ENCODE data around the gene KIF12. TPM values are rescaled to one million over a fixed set of nuclear protein-coding genes. Genes with fewer than 3 reads are reported as not detected.

Gene KIF12
- total RNA-seq, 2 experiments from 2014 or later, result not detected

DNA sequence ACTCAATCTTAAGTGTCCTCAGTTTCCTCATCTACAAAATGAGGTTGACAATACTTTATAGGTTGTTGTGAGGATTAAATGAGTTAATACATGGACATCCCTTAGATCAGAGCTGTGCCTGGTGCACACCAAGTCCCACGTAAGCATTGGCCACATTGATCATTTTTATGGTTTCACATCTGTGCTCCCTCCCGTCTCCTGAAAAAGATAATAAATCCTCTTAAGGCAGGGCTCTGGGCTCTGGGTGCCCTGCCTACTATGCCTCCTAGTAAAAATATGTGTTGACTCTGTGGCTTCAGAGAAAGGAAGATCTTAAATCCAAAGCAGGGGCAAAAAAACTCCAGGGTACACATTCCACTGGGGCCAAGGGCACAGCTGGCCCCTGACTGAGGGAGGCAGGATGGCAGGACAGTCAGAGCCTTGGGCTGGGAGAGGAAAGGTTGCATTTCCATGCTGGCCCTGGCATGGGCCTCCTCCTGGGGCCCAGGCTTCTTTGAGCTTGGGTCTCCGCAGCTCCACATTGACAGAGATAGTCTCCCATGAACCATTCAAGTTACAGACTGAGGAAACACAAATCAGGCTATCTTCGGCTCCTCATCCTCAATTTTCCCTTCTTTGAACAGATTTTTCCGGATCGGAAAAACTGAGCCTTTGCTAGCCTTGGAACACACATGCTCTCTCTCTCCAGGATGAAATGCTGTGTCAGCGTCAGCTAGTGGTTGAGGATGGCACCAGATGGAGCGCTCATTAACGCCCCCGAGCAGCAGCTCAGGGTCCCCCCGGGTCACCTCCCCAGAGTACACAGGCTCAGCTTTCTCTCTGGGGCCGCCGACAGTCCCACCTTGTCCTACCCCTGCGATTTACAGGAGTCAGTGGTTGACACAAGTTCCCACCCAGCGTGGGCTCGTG is 22.4 kb upstream of the KIF12 start:
- POLR2A ChIA-PET, result no interaction called here

GRCh38 chr9:114120192-114121014 is 21.3 kb upstream of the KIF12 start:
- no peak overlapping the region for H3K4me3 ChIP-seq (ENCODE audit: low read length)
- ATAC-seq (ENCODE audit: poor library complexity) (no peak), DNase-seq (no peak)
- Mint-ChIP-seq H3K4me3 (no peak overlapping the region), H3K4me1 (ENCODE audit: low read depth) (no peaks in the 10 kb centered on the region), H3K36me3 (ENCODE audit: low read depth) (no peaks in the 10 kb centered on the region), H3K27me3 (peaks cover 26% of the 10 kb centered on the region), H3K9me3 (no peaks in the 10 kb centered on the region), H3K27ac (no peak overlapping the region)
- TF ChIP-seq CTCF (IDR thresholded peaks at IDR 0.05), result no peak
- H3K4me1 ChIP-seq (ENCODE audit: insufficient read depth, low read length), result no peaks in the 10 kb centered on the region
- intact Hi-C loops (cut with DNase I, micrococcal nuclease), result no loop called here
- ChIA-PET POLR2A (no interaction called here), CTCF (no interaction called here)
- peaks cover 0 to 8% of the 10 kb centered on the region in 2 experiments for H3K27me3 ChIP-seq (ENCODE audit: control insufficient read depth in 1 of 2, insufficient read depth in 2 of 2, low read length in 2 of 2)
- no peak overlapping the region for H3K27ac ChIP-seq (ENCODE audit: low read depth in 1 of 2, low read length in 2 of 2)
- no peaks in the 10 kb centered on the region for H3K36me3 ChIP-seq (ENCODE audit: insufficient read depth, low read length)
- H3K9me3 ChIP-seq (ENCODE audit: control insufficient read depth in 1 of 2, insufficient read depth in 1 of 2, low read length in 2 of 2), result peaks cover 0 to 5% of the 10 kb centered on the region in 2 experiments

More for the DNA sequence above, 22.4 kb upstream of the KIF12 start:
- no peak for TF ChIP-seq CTCF (IDR thresholded peaks at IDR 0.05)
- intact Hi-C loops (cut with DNase I, micrococcal nuclease), result no loop called here
- CTCF ChIA-PET, result no interaction called here
- peaks cover 0 to 5% of the 10 kb centered on the region in 2 experiments for H3K9me3 ChIP-seq (ENCODE audit: control insufficient read depth in 1 of 2, insufficient read depth in 1 of 2, low read length in 2 of 2)
- Mint-ChIP-seq H3K36me3 (ENCODE audit: low read depth) (no peaks in the 10 kb centered on the region), H3K4me1 (ENCODE audit: low read depth) (no peaks in the 10 kb centered on the region), H3K27ac (no peak overlapping the region), H3K4me3 (no peak overlapping the region), H3K27me3 (peaks cover 21% of the 10 kb centered on the region), H3K9me3 (no peaks in the 10 kb centered on the region)
- peaks cover 0 to 8% of the 10 kb centered on the region in 2 experiments for H3K27me3 ChIP-seq (ENCODE audit: control insufficient read depth in 1 of 2, insufficient read depth in 2 of 2, low read length in 2 of 2)
- no peaks in the 10 kb centered on the region for H3K4me1 ChIP-seq (ENCODE audit: insufficient read depth, low read length)
- no peaks in the 10 kb centered on the region for H3K36me3 ChIP-seq (ENCODE audit: insufficient read depth, low read length)
- ATAC-seq (ENCODE audit: poor library complexity) (no peak), DNase-seq (no peak)
- H3K4me3 ChIP-seq (ENCODE audit: low read length), result no peak overlapping the region
- H3K27ac ChIP-seq (ENCODE audit: low read depth in 1 of 2, low read length in 2 of 2), result no peak overlapping the region

DNA sequence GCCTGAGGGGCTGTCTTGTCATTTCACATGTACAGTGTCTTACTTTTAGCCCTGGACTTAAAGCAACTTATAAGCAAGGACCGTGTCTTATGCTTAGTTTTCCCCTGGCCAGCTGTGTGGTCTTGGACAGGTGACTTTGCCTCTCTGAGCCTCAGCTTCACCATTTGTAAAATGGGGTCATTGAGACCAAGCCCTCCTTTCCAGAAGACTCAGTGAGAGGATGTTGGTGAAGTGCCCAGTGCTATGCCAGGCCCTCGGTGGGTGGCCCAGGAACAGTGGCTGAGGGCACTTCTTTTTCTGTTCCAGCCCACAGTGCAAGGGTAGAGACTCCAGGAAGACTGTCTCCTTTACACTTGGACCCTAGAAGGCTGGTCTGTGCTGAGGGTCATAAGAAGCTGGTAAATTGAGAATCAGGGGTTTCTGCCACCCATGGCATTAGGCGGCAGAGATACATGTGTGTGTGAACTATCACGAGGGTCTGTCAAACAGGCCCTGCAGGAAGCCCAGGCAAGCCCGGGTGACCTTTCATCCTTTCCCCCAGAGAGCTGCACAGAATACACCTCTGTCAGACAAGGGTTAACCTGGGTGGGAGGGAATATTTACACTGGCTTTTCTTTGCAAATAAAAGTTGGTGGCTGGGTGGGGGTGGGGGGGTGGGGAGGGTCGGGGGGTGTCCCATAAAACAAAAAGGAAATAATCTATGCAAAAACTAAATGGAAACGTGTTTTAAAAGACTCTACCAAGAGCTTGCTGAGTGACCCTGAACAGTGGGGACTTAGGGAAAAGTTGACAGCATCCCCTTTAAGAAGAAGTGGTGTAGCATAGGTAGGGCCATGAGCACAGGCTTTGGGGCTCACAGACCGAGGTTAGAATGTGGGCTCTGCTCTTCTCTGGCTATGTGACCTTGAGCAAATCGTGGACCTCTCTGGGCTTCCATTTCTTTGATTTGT is 20.4 kb upstream of the KIF12 start:
- DNase-seq (no peak), ATAC-seq (ENCODE audit: poor library complexity) (no peak)
- no peak overlapping the region for H3K4me3 Mint-ChIP-seq
- H3K27ac Mint-ChIP-seq, result no peak overlapping the region
- Histone ChIP-seq H3K9me3 (ENCODE audit: control insufficient read depth in 1 of 2, insufficient read depth in 1 of 2, low read length in 2 of 2) (peaks cover 0 to 5% of the 10 kb centered on the region in 2 experiments), H3K4me1 (ENCODE audit: insufficient read depth, low read length) (no peaks in the 10 kb centered on the region), H3K4me3 (ENCODE audit: low read length) (no peak overlapping the region), H3K36me3 (ENCODE audit: insufficient read depth, low read length) (no peaks in the 10 kb centered on the region), H3K27me3 (ENCODE audit: control insufficient read depth in 1 of 2, insufficient read depth in 2 of 2, low read length in 2 of 2) (peaks cover 0 to 11% of the 10 kb centered on the region in 2 experiments), H3K27ac (ENCODE audit: low read depth in 1 of 2, low read length in 2 of 2) (no peak overlapping the region)
- peaks cover 28% of the 10 kb centered on the region for H3K27me3 Mint-ChIP-seq
- no peaks in the 10 kb centered on the region for H3K36me3 Mint-ChIP-seq (ENCODE audit: low read depth)
- H3K4me1 Mint-ChIP-seq (ENCODE audit: low read depth), result no peaks in the 10 kb centered on the region
- ChIA-PET POLR2A (no interaction called here), CTCF (no interaction called here)
- intact Hi-C loops (cut with DNase I, micrococcal nuclease), result no loop called here
- no peak for TF ChIP-seq CTCF (IDR thresholded peaks at IDR 0.05)
- H3K9me3 Mint-ChIP-seq, result no peaks in the 10 kb centered on the region
